OCI-LY7 (cell line): ENCODE results near the gene CEP112. TPM values are rescaled to one million over a fixed set of nuclear protein-coding genes. Genes with fewer than 3 reads are reported as not detected.

ENCODE experiments used
- BruUV-seq: library from RNA; stranded (reverse); fragments of 400-500 nt; replicated peaks from 2 replicates; lab custom pipeline; 2021; lab: Mats Ljungman, UMichigan
- CTCF ChIA-PET: fragments of 300-600 bp; sonication (Branson Sonifier 250); formaldehyde crosslinking; loops from one replicate; lab custom pipeline; 2022; ENCODE audit warnings: antibody characterized with exemption; ENCODE audit not compliant: unreplicated experiment; lab: Charles Lee
- POLR2A ChIA-PET: fragments of 300-600 bp; sonication (Branson Sonifier 250); formaldehyde crosslinking; loops from one replicate; lab custom pipeline; 2022; ENCODE audit warnings: antibody characterized with exemption; lab: Charles Lee
- DNase-seq: peaks from one replicate; pipeline ENCODE4 v3.0.0-alpha.2; 2015; ENCODE audit warnings: low spot score
- H2AFZ ChIP-seq: fragments of 200-600 bp; sonication (generic), shearing (Covaris generic); 2 replicates; pipeline ENCODE4 v1.6.1; 2014; ENCODE audit warnings: mild to moderate bottlenecking, antibody characterized with exemption, low read length, moderate library complexity
- H3K27ac ChIP-seq: fragments of 200-600 bp; sonication (generic); 2 replicates; pipeline ENCODE4 v1.5.1; 2014; ENCODE audit warnings: mixed run types, low read depth, mild to moderate bottlenecking, moderate library complexity, low read length, inconsistent platforms; ENCODE audit not compliant: poor library complexity, severe bottlenecking
- H3K36me3 ChIP-seq: fragments of 200-600 bp; sonication (generic); 2 replicates; pipeline ENCODE4 v1.6.1; 2014; ENCODE audit warnings: mild to moderate bottlenecking, antibody characterized with exemption, low read length, moderate library complexity, mixed read lengths; ENCODE audit not compliant: insufficient read depth
- H3K4me1 ChIP-seq: fragments of 200-600 bp; sonication (generic); 2 replicates; pipeline ENCODE4 v1.5.1; 2014; ENCODE audit warnings: mild to moderate bottlenecking, low read length; ENCODE audit not compliant: insufficient read depth, poor library complexity, severe bottlenecking
- H3K4me2 ChIP-seq: fragments of 200-600 bp; sonication (generic); 2 replicates; pipeline ENCODE4 v1.6.1; 2014; ENCODE audit warnings: mild to moderate bottlenecking, low read length
- H3K4me3 ChIP-seq: fragments of 200-600 bp; sonication (generic); 2 replicates; pipeline ENCODE4 v1.5.1; 2014; ENCODE audit warnings: mild to moderate bottlenecking, low read depth, low read length; ENCODE audit not compliant: poor library complexity, severe bottlenecking
- H3K79me2 ChIP-seq: fragments of 200-600 bp; sonication (generic); 2 replicates; pipeline ENCODE4 v1.6.1; 2016; ENCODE audit warnings: low read depth, mild to moderate bottlenecking, low read length, moderate library complexity, mixed read lengths; ENCODE audit not compliant: insufficient read depth
- H3K9me2 ChIP-seq: fragments of 200-600 bp; sonication (generic); 2 replicates; pipeline ENCODE4 v1.6.1; 2016; ENCODE audit warnings: mild to moderate bottlenecking, low read length, mixed read lengths; ENCODE audit not compliant: insufficient read depth
- H3K9me3 ChIP-seq: fragments of 200-600 bp; sonication (generic); 2 replicates; pipeline ENCODE4 v1.6.1; 2014; ENCODE audit warnings: mild to moderate bottlenecking, mixed run types, low read length, mixed read lengths
- H4K20me1 ChIP-seq: fragments of 200-600 bp; sonication (generic); 2 replicates; pipeline ENCODE4 v1.6.1; 2014; ENCODE audit warnings: mild to moderate bottlenecking, antibody characterized with exemption, low read length, moderate library complexity, mixed read lengths; ENCODE audit not compliant: insufficient read depth
- CTCF ChIP-seq: fragments of 200-600 bp; sonication (generic); conservative IDR thresholded peaks from 2 replicates; pipeline ENCODE4 v1.5.1; 2014; ENCODE audit warnings: mild to moderate bottlenecking, antibody characterized with exemption, low read length, moderate library complexity, mixed read lengths
- EZH2phosphoT487 ChIP-seq: fragments of 200-600 bp; sonication (generic); IDR thresholded peaks from 2 replicates; pipeline ENCODE4 v1.6.1; 2018; ENCODE audit warnings: low read depth, borderline replicate concordance, mild to moderate bottlenecking, mixed run types, antibody characterized with exemption, low read length, moderate library complexity, mixed read lengths
- intact Hi-C: fragments of 100-400 bp; cut with micrococcal nuclease; formaldehyde crosslinking; loops from one replicate; pipeline ENCODE4 v1.10.0; 2022; ENCODE audit not compliant: unreplicated experiment
- total RNA-seq, 2 experiments: library from RNA; depleted of rRNA in 1 of 2; stranded (reverse); fragments of >200 nt in 1 of 2; shearing (Covaris generic) in 1 of 2; gene quantifications; 2 replicates each; pipeline ENCODE4 v1.2.3, GENCODE V29; 2014 to 2022

CEP112 gene
- total RNA-seq, 2 experiments from 2014 or later, result 2.7 to 6.9 TPM

- Histone ChIP-seq H3K9me2 (no peaks in the 10 kb centered on the region), H2AFZ (no peak overlapping the region), H3K79me2 (no peaks in the 10 kb centered on the region), H3K4me2 (no peak overlapping the region), H3K27ac (no peak overlapping the region), H3K4me1 (peaks cover 9% of the 10 kb centered on the region), H3K4me3 (no peak overlapping the region), H4K20me1 (no peaks in the 10 kb centered on the region), H3K9me3 (peaks cover 3% of the 10 kb centered on the region; the same call in 1 of the 2 replicates), H3K36me3 (no peaks in the 10 kb centered on the region)
- ChIA-PET POLR2A (interaction anchor here (1.0 to 1.4 kb wide), 2 partner anchors 10 to 12 kb away, joined by 3 read pairs; no protein-coding TSS in a partner anchor), CTCF (no interaction called here)
- DNase-seq, result no peak
- BruUV-seq, result no TSS peak
- TF ChIP-seq EZH2phosphoT487 (no peak), CTCF (no peak)
- intact Hi-C loops, result no loop called here
These were observed 278.5 kb downstream of the CEP112 start for GRCh38 chr17:65913326-65913850.

GRCh38 chr17:65910836-65911235 lies 281.1 kb downstream of the CEP112 start:
- intact Hi-C loops, result no loop called here
- Histone ChIP-seq H3K79me2 (no peaks in the 10 kb centered on the region), H3K4me2 (no peak overlapping the region), H3K9me3 (peaks cover 3% of the 10 kb centered on the region; the same call in 1 of the 2 replicates), H3K9me2 (no peaks in the 10 kb centered on the region), H2AFZ (no peak overlapping the region), H3K27ac (no peak overlapping the region), H3K4me3 (no peak overlapping the region), H4K20me1 (no peaks in the 10 kb centered on the region), H3K36me3 (no peaks in the 10 kb centered on the region), H3K4me1 (peaks cover 9% of the 10 kb centered on the region)
- CTCF ChIA-PET, result no interaction called here
- POLR2A ChIA-PET, result no interaction called here
- DNase-seq, result no peak
- BruUV-seq, result no TSS peak
- TF ChIP-seq CTCF (no peak), EZH2phosphoT487 (no peak)

DNA sequence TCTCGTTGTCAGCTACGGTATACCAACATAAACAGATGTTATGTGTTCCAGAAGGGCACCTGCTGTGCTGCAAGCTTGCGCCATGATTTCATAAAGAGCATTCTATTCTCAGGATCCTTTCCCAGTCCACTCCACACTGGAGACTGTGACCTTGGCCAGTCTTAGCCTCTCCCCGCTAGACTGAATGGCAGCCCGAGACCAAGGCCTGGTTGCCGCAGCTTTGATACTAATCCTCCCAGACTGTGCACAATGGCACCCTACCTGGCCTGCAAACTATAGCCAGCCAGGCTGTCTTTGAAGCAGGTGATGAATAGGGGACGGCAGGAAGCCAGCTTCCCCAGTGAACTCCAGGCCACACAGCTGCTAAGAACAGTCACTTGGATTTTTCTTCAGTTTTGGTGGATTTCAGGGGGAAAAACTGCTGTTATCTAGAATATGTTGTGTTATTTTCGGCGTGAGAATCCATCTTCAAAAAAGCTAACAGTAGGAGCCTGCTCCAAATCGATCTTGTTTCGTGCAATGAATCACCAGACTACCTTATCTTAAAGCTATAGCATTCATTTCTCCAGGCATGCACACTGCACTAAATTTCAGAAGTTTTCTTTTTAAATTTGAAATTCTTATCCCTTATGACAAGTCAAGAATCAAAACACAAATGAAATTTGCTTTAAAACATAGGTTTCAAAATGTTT lies 289.0 kb downstream of the CEP112 start:
- Histone ChIP-seq H3K36me3 (no peaks in the 10 kb centered on the region), H3K27ac (no peak overlapping the region), H3K79me2 (no peaks in the 10 kb centered on the region), H3K4me2 (no peak overlapping the region), H4K20me1 (no peaks in the 10 kb centered on the region), H3K9me2 (no peaks in the 10 kb centered on the region), H2AFZ (no peak overlapping the region), H3K4me3 (no peak overlapping the region), H3K4me1 (no peaks in the 10 kb centered on the region), H3K9me3 (no peaks in the 10 kb centered on the region)
- BruUV-seq, result no TSS peak
- intact Hi-C loops, result no loop called here
- POLR2A ChIA-PET, result interaction anchor here (0.9 kb wide), 1 partner anchor 11 kb away, joined by 3 read pairs; no protein-coding TSS in a partner anchor
- no peak for TF ChIP-seq EZH2phosphoT487
- no peak for TF ChIP-seq CTCF
- CTCF ChIA-PET, result no interaction called here
- no peak for DNase-seq
